ENCODE results near the gene STAG1.
"Not testable (repeated sequence)": the region's sequence is repeated elsewhere in the genome, so short reads cannot be mapped to it uniquely, and the experiment has no call there.

Gene STAG1

GRCh38 chr3:136377508-136377907 lies 374.7 kb downstream of the STAG1 start:
- DNase-seq = peak; percentile 10

DNA sequence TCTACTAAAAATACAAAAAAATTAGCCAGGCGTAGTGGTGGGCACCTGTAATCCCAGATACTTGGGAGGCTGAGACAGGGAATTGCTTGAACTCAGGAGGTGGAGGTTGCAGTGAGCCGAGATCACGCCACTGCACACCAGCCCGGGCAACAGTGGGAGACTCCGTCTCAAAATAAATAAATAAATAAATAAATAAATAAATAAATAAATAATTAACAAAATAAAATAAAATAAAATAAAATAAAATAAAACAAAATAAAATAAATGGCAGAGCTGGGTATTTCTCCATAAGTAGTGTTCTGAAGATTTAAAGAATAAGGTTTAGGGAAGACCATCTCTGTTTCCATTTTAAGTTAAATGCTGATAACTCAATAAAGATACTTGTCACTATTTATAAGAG lies 376.4 kb downstream of the STAG1 start:
- not testable (repeated sequence) for DNase-seq

DNA sequence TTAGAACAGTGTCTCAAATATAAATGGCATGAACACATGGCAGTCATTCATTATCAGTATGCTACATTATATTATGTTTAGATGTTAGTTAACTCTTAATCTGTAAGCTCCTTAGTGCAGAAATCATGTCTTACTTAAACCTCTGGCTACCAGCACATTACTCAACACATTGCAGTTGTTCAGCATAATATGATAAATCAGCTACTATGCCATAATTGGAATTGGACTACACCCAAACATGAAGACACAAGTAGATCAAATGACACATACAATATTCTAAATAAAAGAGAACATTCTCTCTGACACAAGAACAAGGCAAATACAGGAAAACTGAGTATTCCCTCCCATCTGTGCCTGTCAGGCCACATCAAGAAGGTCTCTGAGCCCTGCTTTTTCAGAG lies 385.9 kb downstream of the STAG1 start:
- peak; percentile 63 for DNase-seq

DNA sequence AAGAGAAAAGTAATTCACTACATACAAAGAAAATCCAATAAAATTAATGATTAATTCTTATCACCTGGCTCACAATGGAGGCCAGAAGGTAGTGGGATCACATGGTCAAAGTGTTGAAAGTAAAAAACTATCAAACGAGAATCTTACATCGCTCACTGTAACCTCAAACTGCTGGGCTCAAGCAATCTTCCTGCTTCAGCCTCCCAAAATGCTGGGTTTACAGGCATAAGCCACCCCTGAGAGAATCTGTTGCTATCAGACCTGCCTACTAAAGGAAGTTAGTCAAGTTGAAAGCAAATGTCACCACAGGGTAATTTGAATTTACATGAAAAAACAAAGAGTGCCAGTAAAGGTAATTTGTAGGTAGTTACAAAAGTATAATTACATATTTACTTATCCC lies 398.7 kb downstream of the STAG1 start:
- DNase-seq = no peak

GRCh38 chr3:136351905-136352304 lies 400.3 kb downstream of the STAG1 start:
- no peak for DNase-seq

- DNase-seq = no peak
These were observed 400.8 kb downstream of the STAG1 start for GRCh38 chr3:136351351-136351750.

GRCh38 chr3:136350557-136350956 lies 401.6 kb downstream of the STAG1 start:
- DNase-seq = no peak

DNA sequence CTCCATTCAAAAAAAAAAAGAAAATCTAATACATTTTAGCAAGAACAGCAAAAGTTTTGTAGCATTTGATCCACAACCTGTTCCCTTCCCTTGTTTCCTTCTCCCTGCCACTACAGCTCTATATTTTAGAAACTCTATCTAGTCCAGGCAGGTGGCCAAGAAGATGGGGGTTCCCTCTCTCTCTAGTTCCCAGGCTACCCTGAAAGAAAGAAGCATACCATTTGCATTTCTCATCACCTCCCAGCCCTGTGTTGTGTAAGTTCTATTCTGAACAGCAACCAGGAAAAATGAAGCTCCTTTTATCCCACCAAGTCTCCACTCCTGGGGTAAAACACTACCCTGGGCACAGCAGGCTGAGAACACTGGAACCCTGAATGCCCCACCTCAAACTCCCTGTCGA lies 402.0 kb downstream of the STAG1 start:
- no peak for DNase-seq

GRCh38 chr3:136346486-136346885 lies 405.7 kb downstream of the STAG1 start:
- no peak for DNase-seq

DNA sequence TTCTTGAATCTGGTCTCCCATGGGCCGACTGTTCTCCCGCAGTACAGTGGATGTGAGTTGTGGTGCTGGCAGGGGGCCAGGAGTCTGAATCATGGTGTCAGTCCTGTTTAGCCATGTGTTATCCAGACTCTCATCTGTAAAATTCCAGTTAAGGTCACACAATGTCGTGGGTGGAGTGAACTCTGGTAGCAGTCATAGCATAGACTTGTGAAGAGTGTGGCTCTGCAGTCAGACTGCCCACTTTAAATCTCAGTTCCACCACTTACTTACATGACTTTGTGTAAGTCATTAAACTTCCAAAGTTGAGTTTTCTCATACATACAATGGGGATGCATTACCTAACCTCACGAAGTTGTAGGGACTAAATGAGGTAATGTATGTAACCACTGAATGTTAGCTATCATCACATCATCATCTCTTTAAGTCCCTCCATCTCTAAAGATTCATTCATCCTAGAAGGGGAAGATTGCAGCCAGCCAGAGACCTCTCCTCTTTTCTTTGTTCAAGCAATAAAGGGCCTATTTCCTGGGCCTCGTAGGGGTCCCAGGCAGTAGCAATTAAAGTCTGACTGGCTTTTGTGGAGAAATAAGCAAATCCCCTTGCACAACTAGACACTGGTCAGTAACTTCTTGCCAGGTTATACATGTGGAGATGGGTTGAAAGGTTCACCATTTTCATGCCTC lies 408.2 kb downstream of the STAG1 start:
- no peak for DNase-seq

GRCh38 chr3:136343446-136343845 lies 408.7 kb downstream of the STAG1 start:
- no peak for DNase-seq

DNA sequence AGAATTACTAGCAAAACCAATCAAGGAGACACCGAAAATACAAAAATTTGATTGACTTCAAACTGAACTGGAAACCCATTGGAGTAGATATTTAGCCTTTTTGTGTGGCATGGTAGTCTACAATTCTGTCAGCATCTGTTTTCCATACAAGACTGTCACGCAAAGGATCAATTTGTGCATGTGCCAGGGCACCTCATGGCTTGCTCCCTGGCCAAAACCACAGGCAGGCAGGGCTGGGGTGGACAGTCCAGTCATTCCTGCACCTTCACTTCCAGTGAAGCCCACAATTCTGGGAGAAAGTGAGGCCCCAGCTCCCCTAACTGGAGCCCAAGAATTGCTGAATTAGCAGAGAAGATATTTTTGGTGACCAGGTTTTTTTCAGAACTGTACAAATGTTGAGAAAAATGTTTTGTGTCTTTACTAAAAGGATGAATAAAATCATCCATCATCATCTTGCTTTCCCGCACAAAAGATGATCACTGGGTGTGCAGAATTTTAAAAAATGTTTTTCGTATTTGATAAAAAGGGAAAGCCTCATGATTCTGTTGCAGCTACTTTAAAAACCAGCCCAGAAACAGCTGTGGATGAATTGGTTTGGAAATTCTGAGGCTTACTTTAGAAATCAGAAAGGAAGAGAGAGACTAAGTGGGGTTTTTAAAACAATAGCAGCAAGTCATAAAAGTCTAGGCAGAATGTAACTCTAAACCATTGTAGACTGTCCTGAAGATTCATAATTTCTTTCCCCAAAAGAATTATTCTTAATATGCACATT lies 415.7 kb downstream of the STAG1 start:
- no peak for DNase-seq

- not testable (repeated sequence) for DNase-seq
These were observed 417.5 kb downstream of the STAG1 start for GRCh38 chr3:136334726-136335125.

DNA sequence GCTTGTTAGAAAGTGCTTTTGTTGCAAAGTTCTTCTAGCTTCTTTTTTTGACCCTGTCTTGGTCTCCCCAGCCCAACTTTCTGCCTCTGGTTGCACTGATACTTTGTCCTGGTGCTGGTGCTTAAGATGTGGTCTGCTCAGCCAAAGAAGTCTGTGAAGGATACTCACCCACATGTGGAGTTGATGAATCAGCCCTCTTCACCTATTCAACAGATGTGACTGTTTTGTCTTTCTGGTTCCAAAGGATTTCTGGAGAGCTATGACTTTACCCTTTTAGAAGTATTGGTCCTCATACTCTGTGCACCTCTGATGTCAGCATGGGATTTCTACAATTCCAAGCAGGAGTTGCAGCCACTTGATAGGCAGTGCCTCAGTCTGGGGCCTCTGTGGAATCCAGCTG lies 418.0 kb downstream of the STAG1 start:
- DNase-seq = no peak

DNA sequence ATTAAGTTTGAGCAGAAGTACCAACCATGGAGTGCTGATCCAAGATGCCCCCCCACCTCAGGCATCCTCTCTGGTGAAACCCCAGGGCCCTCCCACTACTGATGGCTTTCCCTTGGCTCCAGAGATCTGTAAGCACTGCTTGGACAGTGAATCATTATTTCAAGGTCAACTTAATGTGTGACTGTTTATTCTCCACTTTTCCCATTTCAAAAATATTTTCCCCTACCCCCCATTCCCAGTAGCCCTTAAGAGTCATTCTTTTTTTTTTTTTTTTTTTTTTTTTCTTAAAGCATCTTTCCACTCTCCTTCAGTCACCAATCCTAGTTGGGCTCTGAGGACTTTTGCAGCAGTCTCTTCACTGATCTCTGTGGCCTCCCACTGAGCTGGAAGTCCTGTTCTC lies 419.4 kb downstream of the STAG1 start:
- DNase-seq = no peak

GRCh38 chr3:136332302-136332701 lies 419.9 kb downstream of the STAG1 start:
- no peak for DNase-seq

GRCh38 chr3:136330900-136331299 lies 421.3 kb downstream of the STAG1 start:
- no peak for DNase-seq

DNA sequence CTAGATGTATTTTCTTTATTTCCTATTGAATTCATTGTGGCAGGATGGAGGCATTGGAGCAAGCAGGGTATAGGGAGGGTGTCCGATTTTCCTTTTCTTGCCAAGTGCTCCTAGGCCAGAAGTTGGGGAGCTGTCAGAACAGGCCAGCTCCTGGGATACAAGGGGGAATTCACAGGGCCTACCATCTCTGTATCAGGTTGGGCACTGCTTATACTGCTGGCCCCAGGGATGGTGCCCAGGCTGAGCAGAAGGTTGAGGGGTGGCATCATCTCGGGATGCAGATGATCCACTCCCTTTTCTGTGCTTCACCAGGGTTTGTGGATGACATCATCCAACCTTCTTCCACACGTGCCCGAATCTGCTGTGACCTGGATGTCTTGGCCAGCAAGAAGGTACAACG lies 422.6 kb downstream of the STAG1 start:
- DNase-seq = no peak

- no peak for DNase-seq
These were observed 424.5 kb downstream of the STAG1 start for GRCh38 chr3:136327671-136328070.

- DNase-seq = no peak
These were observed 425.9 kb downstream of the STAG1 start for GRCh38 chr3:136326316-136326715.

DNA sequence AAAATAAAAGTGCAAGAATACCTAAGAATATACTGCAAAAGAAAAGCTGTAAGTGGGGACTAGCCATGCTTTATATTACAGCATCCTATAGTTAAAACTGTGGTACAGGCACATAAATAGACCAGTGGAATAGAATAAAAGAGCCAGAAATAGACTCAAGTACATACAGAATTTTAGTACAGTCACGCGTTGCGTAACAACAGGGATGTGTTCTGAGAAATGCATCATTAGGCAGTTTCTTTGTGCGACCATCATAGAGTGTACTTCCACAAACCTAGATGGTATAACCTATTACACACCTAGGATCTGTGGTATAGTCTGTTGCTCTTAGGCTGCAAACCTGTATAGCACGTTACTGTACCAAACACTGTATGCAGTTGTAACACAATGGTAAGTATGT lies 440.2 kb downstream of the STAG1 start:
- DNase-seq = no peak

DNA sequence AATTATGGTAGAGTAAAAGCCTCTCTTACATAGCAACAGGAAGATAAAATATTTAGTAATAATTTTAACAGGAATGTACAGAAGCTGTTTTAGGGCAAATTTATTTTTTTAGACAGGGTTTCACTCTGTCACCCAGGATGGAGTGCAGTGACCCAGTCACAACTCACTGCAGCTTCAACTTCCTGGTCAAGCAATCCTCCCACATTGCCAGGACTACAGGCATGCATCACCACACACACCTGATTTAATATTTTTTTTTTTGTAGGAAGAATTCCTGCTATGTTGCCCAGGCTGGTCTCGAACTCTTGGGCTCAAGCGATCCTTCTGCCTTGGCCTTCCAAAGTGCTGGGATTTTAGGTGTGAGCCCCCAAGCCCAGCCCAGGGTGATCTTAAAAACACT lies 440.9 kb downstream of the STAG1 start:
- no peak for DNase-seq

DNA sequence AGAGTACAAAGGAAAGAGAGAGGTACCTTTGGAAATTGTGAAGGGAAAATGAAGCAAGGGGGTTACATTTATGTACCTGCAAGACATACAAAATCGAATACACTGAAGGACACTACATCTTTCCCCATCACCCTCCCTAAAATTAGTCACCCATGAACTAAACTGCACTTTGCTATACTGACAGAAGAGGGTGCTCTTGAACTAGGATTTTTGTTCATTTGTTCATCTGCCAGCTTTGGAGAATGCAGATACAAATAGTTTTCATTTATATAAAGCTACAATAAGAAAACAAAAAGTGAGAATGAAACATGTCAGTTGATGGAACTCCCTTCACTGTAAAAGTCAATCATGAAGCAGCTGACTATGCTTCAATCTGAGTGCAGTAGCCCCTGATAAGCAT lies 446.3 kb downstream of the STAG1 start:
- peak; percentile 37 for DNase-seq

DNA sequence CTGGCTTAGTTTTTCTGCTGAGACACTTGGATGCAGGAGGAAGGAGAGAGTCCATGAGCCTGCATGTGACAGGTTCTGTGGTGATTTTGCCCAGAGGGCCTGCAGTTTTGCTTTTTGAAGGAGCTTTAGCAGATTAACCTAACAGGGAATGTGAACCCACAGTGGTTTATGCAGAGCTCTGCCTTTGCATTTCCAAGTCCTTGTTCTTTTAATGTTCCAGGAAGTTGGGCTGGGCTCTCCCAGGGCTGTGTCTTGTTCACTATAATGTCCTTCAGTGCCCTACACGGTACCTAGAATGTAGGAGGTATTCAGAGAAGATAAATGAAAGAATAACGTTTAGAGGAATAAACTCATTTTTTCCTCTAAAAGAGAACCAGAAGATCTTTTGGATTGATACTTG lies 451.7 kb downstream of the STAG1 start:
- DNase-seq = no peak

DNA sequence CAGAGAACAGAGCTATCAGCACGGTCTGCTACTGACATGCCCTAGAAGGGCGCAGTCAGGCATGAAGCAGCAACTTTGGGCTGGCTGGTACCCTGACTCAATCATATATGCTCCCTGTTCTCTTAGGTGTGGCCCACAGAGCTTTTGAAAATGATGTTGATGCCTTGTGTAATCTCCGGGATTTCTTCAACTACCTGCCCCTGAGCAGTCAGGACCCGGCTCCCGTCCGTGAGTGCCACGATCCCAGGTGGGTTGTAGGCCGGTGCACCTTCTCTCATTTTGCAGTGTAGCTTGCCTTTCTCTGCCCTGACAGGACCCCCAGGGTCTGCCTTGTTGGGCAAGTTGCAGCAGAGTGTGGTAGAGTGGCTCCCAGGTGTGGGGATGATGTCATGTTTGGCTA lies 454.4 kb downstream of the STAG1 start:
- DNase-seq = no peak
